ENCODE results near the gene SLC45A1.
A peak's percentile ranks its signal among the peaks of the same experiment; 100 is the strongest.

The SLC45A1 gene

GRCh38 chr1:8337776-8338525 lies 20.0 kb downstream of the SLC45A1 start:
- DNase-seq: no peak
- H3K36me3 Mint-ChIP-seq: peaks cover 3 to 7% of the 10 kb centered on the region in 2 donors
- H3K4me1 Mint-ChIP-seq: no peaks in the 10 kb centered on the region
- H3K27ac Mint-ChIP-seq: no peak overlapping the region
- H3K27me3 Mint-ChIP-seq: peaks cover 0 to 5% of the 10 kb centered on the region in 2 donors
- H3K4me3 Mint-ChIP-seq: no peak overlapping the region
- no peak for ATAC-seq (replicated peaks)
- peaks cover 2 to 4% of the 10 kb centered on the region in 2 donors for H3K9me3 Mint-ChIP-seq

DNA sequence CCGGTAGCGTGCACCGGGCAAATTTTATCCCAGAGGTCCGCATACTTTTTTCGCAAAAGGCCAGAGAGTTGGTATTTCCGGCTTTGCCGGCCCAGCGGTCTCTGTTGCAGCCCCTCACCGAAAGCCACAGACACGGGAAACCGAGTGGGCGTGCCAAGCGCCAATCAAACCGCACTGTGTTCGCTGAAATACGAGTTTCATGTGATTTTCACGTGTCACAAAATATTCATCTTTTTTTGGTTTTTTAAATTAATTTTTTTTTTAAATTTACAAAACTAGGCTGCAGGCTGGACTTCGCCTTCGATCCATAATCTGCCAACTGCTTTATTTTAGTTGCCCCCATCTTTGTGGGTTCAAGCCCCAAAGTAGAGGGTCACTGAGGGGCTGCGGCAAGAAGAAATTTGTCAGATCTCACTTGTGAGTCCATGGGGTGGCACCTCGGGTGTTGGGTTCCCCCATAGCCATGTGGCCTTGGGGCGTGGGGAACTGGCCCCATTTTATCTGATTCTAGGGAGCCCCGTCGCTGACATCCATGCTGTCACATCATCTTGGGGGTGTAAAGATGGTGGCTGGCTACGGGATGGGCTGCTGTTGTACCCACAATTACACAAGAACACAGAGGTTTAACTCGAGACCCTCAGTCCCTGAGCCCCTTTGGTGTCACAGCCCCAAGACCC lies 20.8 kb downstream of the SLC45A1 start:
- Mint-ChIP-seq H3K36me3 (peaks cover 3 to 7% of the 10 kb centered on the region in 2 donors), H3K9me3 (peaks cover 2 to 4% of the 10 kb centered on the region in 2 donors), H3K4me1 (no peaks in the 10 kb centered on the region), H3K27me3 (peaks cover 0 to 5% of the 10 kb centered on the region in 2 donors), H3K4me3 (no peak overlapping the region), H3K27ac (no peak overlapping the region)
- no peak for ATAC-seq (replicated peaks)
- no peak for DNase-seq

DNA sequence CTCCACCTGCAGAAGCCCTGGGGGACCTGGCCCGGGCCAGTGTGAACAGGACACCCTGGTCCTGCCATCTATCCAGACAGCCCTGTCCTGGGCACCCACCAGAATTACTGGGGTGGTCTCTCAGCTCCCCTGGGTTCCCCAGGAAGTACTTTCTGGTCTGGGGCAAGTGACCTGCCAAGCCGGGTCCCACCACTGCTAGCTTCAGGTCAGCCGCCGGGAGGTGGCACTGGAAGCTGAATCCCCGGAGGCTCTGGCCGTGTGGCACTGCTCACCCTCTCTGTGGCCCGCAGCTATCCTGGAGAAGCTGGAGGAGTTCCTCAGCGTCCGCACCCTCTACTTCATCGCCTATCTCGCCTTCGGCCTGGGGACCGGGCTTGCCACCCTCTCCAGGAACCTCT lies 21.3 kb downstream of the SLC45A1 start:
- Mint-ChIP-seq H3K36me3 (peaks cover 3 to 7% of the 10 kb centered on the region in 2 donors), H3K9me3 (peaks cover 2 to 4% of the 10 kb centered on the region in 2 donors), H3K27ac (no peak overlapping the region), H3K4me1 (no peaks in the 10 kb centered on the region), H3K27me3 (peaks cover 0 to 5% of the 10 kb centered on the region in 2 donors), H3K4me3 (no peak overlapping the region)
- no peak for DNase-seq
- no peak for ATAC-seq (replicated peaks)

DNA sequence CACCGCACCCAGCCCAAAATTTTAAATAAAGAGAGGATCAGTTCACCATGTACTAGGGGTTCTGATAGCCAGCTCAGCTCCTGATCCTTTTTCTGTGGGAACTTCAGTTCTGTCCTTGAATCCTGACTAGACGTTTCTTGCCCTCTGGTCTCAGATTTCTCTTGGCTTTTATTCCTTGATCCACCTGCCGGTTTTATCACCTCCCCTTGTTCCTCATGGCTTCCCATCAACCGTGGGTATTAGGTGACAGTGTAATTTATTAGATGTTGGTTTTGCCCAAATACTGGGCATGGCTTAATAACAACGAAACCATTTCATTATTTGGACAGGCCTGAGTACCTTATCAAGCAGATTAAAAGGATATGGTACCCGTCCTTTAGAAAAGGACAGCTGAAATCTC lies 22.5 kb downstream of the SLC45A1 start:
- H3K9me3 Mint-ChIP-seq: peaks cover 2 to 4% of the 10 kb centered on the region in 2 donors
- no peak overlapping the region for H3K4me3 Mint-ChIP-seq
- H3K4me1 Mint-ChIP-seq: no peaks in the 10 kb centered on the region
- peaks cover 0 to 5% of the 10 kb centered on the region in 2 donors for H3K27me3 Mint-ChIP-seq
- no peak for ATAC-seq (replicated peaks)
- H3K36me3 Mint-ChIP-seq: peaks cover 1 to 7% of the 10 kb centered on the region in 2 donors
- no peak for DNase-seq
- H3K27ac Mint-ChIP-seq: no peak overlapping the region

DNA sequence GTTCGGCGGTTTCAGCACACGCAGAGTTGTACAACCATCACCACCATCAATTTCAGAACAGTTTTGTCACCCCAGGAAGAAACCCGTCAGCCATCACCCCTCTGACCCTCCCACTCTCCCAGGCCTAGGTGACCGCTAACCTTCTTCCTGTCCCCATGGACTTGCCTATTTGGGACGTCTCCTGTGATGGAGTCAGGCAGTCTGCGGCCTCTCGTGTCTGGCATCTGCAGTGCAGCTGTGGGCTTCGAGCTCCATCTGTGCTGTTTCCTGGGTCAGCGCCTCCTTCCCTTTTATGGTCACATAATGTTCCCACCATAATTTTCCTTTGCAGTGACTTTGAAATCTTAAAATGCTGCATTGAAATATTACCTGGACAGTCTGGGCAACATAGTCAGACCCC lies 24.4 kb downstream of the SLC45A1 start:
- Mint-ChIP-seq H3K27me3 (peaks cover 0 to 5% of the 10 kb centered on the region in 2 donors), H3K4me3 (no peak overlapping the region), H3K9me3 (no peaks in the 10 kb centered on the region), H3K27ac (no peak overlapping the region), H3K36me3 (peaks cover 0 to 4% of the 10 kb centered on the region in 2 donors), H3K4me1 (no peaks in the 10 kb centered on the region)
- ATAC-seq (replicated peaks) (no peak), DNase-seq (no peak)

DNA sequence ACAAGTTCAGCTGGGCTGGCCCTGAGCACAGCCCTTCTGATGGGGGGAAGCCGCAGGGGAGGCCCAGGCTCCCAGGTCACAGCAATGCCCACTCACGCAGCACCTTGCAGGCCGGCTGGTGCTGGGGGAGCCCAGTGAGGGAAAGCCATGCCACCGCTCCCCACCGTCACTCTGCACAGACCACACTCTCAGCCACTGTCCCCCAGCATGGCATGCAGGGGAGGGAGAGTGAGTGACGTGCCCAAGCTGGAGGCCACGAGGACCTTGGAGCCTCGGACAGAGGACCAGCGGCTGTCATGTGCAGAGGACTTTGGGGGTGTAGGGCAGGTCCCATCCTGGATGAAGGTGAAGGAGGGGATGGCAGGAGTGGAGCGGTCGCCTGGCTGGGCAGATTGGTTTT lies 25.1 kb downstream of the SLC45A1 start:
- DNase-seq (no peak), ATAC-seq (replicated peaks) (no peak)
- Mint-ChIP-seq H3K9me3 (no peaks in the 10 kb centered on the region), H3K27ac (no peak overlapping the region), H3K4me3 (no peak overlapping the region), H3K4me1 (no peaks in the 10 kb centered on the region), H3K27me3 (peaks cover 0 to 5% of the 10 kb centered on the region in 2 donors), H3K36me3 (peaks cover 0 to 4% of the 10 kb centered on the region in 2 donors)

DNA sequence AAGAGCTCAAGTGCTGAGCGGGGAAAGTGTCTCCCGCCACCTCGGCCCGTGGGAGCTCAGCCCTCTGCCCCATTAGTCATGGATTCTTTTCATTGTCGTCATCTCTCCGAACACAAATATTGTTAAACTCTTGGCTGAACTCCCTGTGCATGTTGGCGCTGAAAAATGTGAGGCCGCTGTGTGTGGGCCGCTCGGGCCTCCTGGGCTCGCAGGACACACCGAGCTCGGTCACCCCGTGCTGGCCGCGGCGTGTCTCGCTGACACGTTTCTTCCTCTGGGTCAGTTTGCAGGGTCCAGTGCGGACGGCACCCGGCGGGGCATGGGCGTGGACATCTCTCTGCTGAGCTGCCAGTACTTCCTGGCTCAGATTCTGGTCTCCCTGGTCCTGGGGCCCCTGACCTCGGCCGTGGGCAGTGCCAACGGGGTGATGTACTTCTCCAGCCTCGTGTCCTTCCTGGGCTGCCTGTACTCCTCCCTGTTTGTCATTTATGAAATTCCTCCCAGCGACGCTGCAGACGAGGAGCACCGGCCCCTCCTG lies 25.6 kb downstream of the SLC45A1 start:
- H3K4me3 Mint-ChIP-seq: no peak overlapping the region
- no peak for DNase-seq
- peaks cover 0 to 5% of the 10 kb centered on the region in 2 donors for H3K27me3 Mint-ChIP-seq
- H3K4me1 Mint-ChIP-seq: no peaks in the 10 kb centered on the region
- H3K36me3 Mint-ChIP-seq: peaks cover 0 to 4% of the 10 kb centered on the region in 2 donors
- ATAC-seq (replicated peaks): no peak
- H3K27ac Mint-ChIP-seq: no peak overlapping the region
- H3K9me3 Mint-ChIP-seq: no peaks in the 10 kb centered on the region

DNA sequence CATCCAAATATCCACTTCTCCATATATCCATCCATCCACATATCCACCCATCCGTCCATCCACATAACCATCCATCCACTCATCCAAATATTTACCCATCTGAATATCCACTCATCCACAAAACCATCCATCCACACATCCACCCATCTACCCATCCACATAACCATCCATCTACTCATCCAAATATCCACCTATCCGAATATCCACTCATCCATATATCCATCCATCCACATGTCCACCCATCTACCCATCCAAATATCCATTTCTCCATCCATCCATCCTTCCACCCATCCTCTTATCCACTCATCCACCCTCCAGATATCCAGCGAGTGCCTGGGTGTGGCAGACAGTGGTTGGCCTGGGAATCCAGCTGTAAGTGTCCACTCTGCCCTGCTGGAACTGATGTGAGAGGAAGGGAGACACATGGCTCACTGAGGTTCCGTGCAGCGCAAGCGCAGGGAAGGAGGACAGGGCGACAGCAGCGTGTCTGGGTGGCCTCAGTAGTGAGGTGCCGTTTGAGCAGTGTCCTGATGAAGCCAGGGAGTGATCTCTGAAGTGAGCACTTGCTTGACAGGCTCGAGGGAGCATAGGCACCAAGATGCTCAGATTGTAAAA lies 27.1 kb downstream of the SLC45A1 start:
- H3K27me3 Mint-ChIP-seq: peaks cover 0 to 3% of the 10 kb centered on the region in 2 donors
- DNase-seq (no peak), ATAC-seq (replicated peaks) (no peak)
- no peaks in the 10 kb centered on the region for H3K9me3 Mint-ChIP-seq
- H3K36me3 Mint-ChIP-seq: no peaks in the 10 kb centered on the region
- no peak overlapping the region for H3K27ac Mint-ChIP-seq
- no peak overlapping the region for H3K4me3 Mint-ChIP-seq
- peaks cover 4 to 6% of the 10 kb centered on the region in 2 donors for H3K4me1 Mint-ChIP-seq

DNA sequence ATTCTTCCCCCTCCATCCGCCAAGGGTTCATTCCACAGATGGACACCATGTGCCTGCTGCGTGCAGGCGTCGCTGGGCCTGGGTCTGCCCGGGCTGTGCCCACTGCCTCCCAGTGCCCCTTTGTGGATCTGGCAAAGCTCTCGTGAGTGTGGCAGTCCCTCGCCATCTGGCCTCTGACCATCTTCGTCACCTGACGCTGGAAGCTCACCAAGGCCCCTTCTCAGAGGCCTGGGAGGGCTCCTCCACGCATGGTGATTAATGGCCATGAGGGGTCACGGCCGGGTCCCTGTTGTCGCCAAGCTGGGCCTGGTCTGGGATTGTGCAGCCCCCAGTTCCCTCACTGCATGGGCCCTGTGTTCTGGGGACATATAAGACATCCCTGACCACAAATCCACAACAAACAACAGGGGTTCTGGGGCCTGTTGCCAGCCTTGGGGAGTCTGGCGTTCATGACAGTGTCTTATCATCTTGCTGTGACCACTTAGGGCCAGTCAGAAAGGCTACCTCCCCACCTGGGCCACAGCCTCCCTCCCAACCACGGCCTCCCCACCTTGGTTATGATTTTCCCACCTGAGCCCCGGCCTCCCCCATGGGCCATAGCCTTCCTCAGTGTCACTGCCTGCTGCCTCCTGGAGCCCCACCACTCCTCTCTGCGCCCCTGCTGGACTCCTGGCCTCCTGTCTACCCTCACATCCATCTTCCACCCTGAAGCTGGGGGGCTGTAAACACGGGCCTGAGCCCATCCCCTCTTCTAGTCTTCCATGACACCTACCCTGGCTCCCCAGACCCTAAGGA lies 27.9 kb downstream of the SLC45A1 start:
- no peaks in the 10 kb centered on the region for H3K9me3 Mint-ChIP-seq
- H3K4me3 Mint-ChIP-seq: no peak overlapping the region
- H3K27me3 Mint-ChIP-seq: peaks cover 0 to 3% of the 10 kb centered on the region in 2 donors
- no peak overlapping the region for H3K27ac Mint-ChIP-seq
- no peak for ATAC-seq (replicated peaks)
- no peak for DNase-seq
- H3K36me3 Mint-ChIP-seq: no peaks in the 10 kb centered on the region
- peaks cover 4 to 6% of the 10 kb centered on the region in 2 donors for H3K4me1 Mint-ChIP-seq

- DNase-seq: no peak
- Mint-ChIP-seq H3K27me3 (peaks cover 0 to 3% of the 10 kb centered on the region in 2 donors), H3K27ac (no peak overlapping the region), H3K36me3 (peaks cover 2 to 3% of the 10 kb centered on the region in 2 donors), H3K4me1 (peaks cover 4 to 6% of the 10 kb centered on the region in 2 donors), H3K9me3 (no peaks in the 10 kb centered on the region), H3K4me3 (no peak overlapping the region)
- no peak for ATAC-seq (replicated peaks)
Observed at GRCh38 chr1:8347635-8348034, 29.7 kb downstream of the SLC45A1 start.

GRCh38 chr1:8348047-8348776 lies 30.3 kb downstream of the SLC45A1 start:
- DNase-seq (no peak), ATAC-seq (replicated peaks) (no peak)
- H3K27me3 Mint-ChIP-seq: peaks cover 0 to 3% of the 10 kb centered on the region in 2 donors
- peaks cover 6 to 8% of the 10 kb centered on the region in 2 donors for H3K36me3 Mint-ChIP-seq
- H3K27ac Mint-ChIP-seq: peak overlapping the region; percentile 47
- peaks cover 4 to 6% of the 10 kb centered on the region in 2 donors for H3K4me1 Mint-ChIP-seq
- no peak overlapping the region for H3K4me3 Mint-ChIP-seq
- H3K9me3 Mint-ChIP-seq: no peaks in the 10 kb centered on the region

DNA sequence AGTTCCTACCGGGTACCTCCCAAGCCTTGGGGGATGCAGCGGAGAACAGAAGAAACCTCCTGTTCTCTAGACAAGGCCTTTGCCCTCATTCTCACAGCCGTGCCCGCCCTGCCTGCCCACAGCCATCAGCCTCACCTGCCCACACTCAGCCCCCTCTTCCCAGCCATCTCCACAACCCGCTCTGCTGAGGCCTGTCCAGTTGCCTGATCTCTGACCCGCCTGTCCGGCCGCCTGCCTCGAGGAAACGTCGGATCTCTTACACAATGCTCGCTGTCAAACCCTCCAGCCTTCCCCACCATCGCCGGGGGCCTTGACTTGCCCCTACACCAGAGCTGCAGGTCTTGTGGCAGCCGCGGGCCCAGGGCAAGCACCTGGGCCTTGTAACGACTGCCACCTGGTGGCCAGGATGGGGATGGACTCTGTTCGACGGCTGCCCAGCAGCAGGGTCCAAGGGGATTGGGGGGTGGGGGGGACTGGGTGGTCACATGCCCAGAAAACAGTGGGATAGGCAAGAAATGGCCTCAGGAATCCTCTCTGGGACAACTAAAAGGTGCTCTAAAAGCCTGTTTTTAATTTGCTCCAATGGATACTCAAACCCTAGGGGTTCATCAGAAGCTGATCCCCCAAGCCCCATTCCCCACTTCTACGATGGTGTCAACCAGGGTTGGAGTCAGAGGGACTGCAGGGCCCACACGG lies 31.0 kb downstream of the SLC45A1 start:
- ATAC-seq (replicated peaks): peak; percentile 81 to 84
- DNase-seq: peak; percentile 42

DNA sequence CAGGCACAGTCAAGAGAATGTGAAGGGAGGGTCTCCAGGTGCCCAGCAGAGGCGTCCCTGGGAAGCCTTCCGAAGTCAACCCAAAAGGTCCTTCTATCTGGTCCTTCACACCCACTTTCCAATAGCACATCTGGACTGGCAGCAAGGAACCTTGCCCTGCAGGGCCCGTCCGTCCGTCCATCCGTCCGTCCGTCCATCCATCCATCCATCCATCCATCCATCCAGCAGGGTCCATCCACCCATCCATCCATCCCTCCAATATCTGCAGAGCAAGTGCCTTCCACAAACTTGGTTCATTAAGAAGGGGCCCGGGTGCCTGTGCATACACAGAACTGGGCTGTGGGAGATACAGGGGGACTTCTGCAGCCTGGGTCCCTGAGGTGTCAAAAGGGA lies 31.6 kb downstream of the SLC45A1 start:
- DNase-seq (no peak), ATAC-seq (replicated peaks) (no peak)
- H3K4me1 Mint-ChIP-seq: peaks cover 4 to 6% of the 10 kb centered on the region in 2 donors
- no peak overlapping the region for H3K4me3 Mint-ChIP-seq
- H3K36me3 Mint-ChIP-seq: peaks cover 12 to 14% of the 10 kb centered on the region in 2 donors
- peaks cover 0 to 3% of the 10 kb centered on the region in 2 donors for H3K27me3 Mint-ChIP-seq
- no peak overlapping the region for H3K27ac Mint-ChIP-seq
- H3K9me3 Mint-ChIP-seq: no peaks in the 10 kb centered on the region

More for the DNA sequence above, 31.0 kb downstream of the SLC45A1 start:
- H3K4me3 Mint-ChIP-seq: no peak overlapping the region
- peaks cover 4 to 6% of the 10 kb centered on the region in 2 donors for H3K4me1 Mint-ChIP-seq
- no peaks in the 10 kb centered on the region for H3K9me3 Mint-ChIP-seq
- H3K27ac Mint-ChIP-seq: peak overlapping the region; percentile 28
- H3K27me3 Mint-ChIP-seq: peaks cover 0 to 3% of the 10 kb centered on the region in 2 donors
- peaks cover 10 to 12% of the 10 kb centered on the region in 2 donors for H3K36me3 Mint-ChIP-seq
